Measurements from ENCODE around the gene TTC5.
"Not testable (repeated sequence)": the region's sequence is repeated elsewhere in the genome, so short reads cannot be mapped to it uniquely, and the experiment has no call there.

Gene TTC5, protein sequence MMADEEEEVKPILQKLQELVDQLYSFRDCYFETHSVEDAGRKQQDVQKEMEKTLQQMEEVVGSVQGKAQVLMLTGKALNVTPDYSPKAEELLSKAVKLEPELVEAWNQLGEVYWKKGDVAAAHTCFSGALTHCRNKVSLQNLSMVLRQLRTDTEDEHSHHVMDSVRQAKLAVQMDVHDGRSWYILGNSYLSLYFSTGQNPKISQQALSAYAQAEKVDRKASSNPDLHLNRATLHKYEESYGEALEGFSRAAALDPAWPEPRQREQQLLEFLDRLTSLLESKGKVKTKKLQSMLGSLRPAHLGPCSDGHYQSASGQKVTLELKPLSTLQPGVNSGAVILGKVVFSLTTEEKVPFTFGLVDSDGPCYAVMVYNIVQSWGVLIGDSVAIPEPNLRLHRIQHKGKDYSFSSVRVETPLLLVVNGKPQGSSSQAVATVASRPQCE

GRCh38 chr14:20305265-20306078 lies at the start of gene TTC5:
TTC5 (minus strand) TSS chr14:20305951; CDS start chr14:20305937, 14 bp downstream.
- DNase-seq (peak; percentile 87 to 88), ATAC-seq (peak; percentile 97)
- H3K27ac Mint-ChIP-seq: peak within 1 kb of the TSS; percentile 79 to 92
- peak within 1 kb of the TSS; percentile 82 to 93 for H3K4me3 Mint-ChIP-seq
- no peaks in the 10 kb centered on the region for H3K9me3 Mint-ChIP-seq
- no peaks in the 10 kb centered on the region for H3K27me3 Mint-ChIP-seq
- peaks cover 15% of the 10 kb centered on the region for H3K4me1 Mint-ChIP-seq

DNA sequence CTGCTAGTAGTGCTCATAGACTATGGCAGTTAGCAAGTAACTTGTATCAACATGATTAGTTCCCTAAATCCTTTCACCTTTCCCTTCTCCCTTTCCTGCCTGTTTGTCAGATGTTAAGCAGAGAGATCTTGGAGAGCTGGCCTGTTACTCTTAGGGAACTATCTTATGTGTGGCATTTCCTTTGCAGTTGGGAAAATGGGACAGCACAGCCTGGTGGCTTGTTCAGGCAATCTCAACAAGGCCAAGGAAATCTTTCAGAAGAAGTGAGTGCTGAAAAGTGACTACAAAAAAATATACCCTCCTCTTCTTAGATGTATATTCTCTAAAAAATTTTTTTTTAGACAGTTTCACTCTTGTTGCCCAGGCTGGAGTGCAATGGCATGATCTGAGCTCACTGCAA lies 45.1 kb upstream of the TTC5 start:
- H3K9me3 Mint-ChIP-seq: no peaks in the 10 kb centered on the region
- H3K4me1 Mint-ChIP-seq: peaks cover 4% of the 10 kb centered on the region
- H3K27ac Mint-ChIP-seq: no peak overlapping the region
- H3K27me3 Mint-ChIP-seq: no peaks in the 10 kb centered on the region
- no peak overlapping the region for H3K4me3 Mint-ChIP-seq
- ATAC-seq (no peak), DNase-seq (no peak)

DNA sequence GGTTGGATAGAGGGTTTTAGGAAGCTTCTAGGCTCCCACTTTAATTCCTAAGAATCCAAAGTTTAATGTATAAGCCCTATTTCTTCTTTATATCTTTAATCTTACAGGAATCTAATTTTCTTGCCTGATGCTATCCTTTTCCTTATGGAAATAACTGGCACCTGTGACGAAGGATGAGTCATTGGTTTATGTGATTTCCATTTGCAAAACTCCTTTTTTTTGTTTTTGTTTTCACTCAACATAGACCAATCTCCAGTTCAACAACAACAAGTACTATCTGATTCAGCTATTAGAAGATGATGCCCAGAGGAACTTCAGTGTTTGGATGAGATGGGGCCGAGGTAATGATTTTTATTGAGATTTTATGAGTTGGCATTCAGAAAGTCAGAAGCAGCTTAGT lies 44.5 kb upstream of the TTC5 start:
- DNase-seq (no peak), ATAC-seq (no peak)
- Mint-ChIP-seq H3K4me1 (peaks cover 6% of the 10 kb centered on the region), H3K27ac (no peak overlapping the region), H3K4me3 (no peak overlapping the region), H3K9me3 (no peaks in the 10 kb centered on the region), H3K27me3 (no peaks in the 10 kb centered on the region)

DNA sequence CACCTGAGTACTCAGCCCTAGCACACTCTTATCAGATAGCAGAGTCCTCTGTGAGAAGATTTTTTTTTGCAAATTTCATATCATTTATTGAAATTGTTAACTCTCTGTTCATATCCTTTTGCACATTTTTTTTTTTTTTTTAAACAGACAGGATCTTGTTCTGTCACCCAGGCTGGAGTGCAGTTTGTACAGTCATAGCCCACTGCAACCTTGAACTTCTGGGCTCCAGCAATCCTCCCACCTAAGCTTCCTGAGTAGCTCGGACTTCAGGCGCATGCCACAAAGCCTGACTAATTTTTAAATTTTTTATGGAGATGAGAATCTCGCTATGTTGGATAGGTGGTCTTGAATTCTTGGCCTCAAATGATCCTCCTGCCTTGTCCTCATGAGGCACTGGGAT lies 42.0 kb upstream of the TTC5 start:
- no peak overlapping the region for H3K4me3 Mint-ChIP-seq
- peaks cover 22% of the 10 kb centered on the region for H3K4me1 Mint-ChIP-seq
- no peak overlapping the region for H3K27ac Mint-ChIP-seq
- no peaks in the 10 kb centered on the region for H3K27me3 Mint-ChIP-seq
- no peak for DNase-seq
- ATAC-seq: no peak
- H3K9me3 Mint-ChIP-seq: no peaks in the 10 kb centered on the region

GRCh38 chr14:20346713-20347112 lies 41.0 kb upstream of the TTC5 start:
- Mint-ChIP-seq H3K27me3 (no peaks in the 10 kb centered on the region), H3K4me1 (peaks cover 22% of the 10 kb centered on the region), H3K9me3 (no peaks in the 10 kb centered on the region), H3K4me3 (no peak overlapping the region), H3K27ac (peak overlapping the region in 1 of 2 donors; percentile 86)
- no peak for ATAC-seq
- no peak for DNase-seq

GRCh38 chr14:20345366-20345765 lies 39.6 kb upstream of the TTC5 start:
- H3K4me3 Mint-ChIP-seq: no peak overlapping the region
- H3K4me1 Mint-ChIP-seq: peaks cover 22% of the 10 kb centered on the region
- DNase-seq: no peak
- H3K27ac Mint-ChIP-seq: peak overlapping the region in 1 of 2 donors; percentile 23
- no peak for ATAC-seq
- H3K27me3 Mint-ChIP-seq: no peaks in the 10 kb centered on the region
- H3K9me3 Mint-ChIP-seq: no peaks in the 10 kb centered on the region

GRCh38 chr14:20343862-20344220 lies 38.1 kb upstream of the TTC5 start:
- H3K4me1 Mint-ChIP-seq: peaks cover 22% of the 10 kb centered on the region
- no peak for ATAC-seq
- H3K4me3 Mint-ChIP-seq: peak overlapping the region; percentile 87 to 93
- H3K27ac Mint-ChIP-seq: peak overlapping the region; percentile 91 to 98
- H3K9me3 Mint-ChIP-seq: no peaks in the 10 kb centered on the region
- no peak for DNase-seq
- no peaks in the 10 kb centered on the region for H3K27me3 Mint-ChIP-seq

- no peaks in the 10 kb centered on the region for H3K27me3 Mint-ChIP-seq
- DNase-seq: peak; percentile 97 to 98
- peak within 1 kb of the TSS; percentile 87 to 93 for H3K4me3 Mint-ChIP-seq
- H3K4me1 Mint-ChIP-seq: peaks cover 22% of the 10 kb centered on the region
- ATAC-seq: peak; percentile 97
- H3K27ac Mint-ChIP-seq: peak within 1 kb of the TSS; percentile 97 to 98
- no peaks in the 10 kb centered on the region for H3K9me3 Mint-ChIP-seq
Measured at GRCh38 chr14:20343092-20343861, 37.5 kb upstream of the TTC5 start, which contains the start of gene PARP2. PARP2 (plus strand) TSS chr14:20343635; CDS start chr14:20343642, 7 bp downstream.

GRCh38 chr14:20341646-20342045 lies 35.9 kb upstream of the TTC5 start:
- no peak for DNase-seq
- ATAC-seq: no peak
- Mint-ChIP-seq H3K4me1 (peaks cover 22% of the 10 kb centered on the region), H3K27me3 (no peaks in the 10 kb centered on the region), H3K9me3 (no peaks in the 10 kb centered on the region), H3K27ac (peak overlapping the region in 1 of 2 donors; percentile 86), H3K4me3 (no peak overlapping the region)

DNA sequence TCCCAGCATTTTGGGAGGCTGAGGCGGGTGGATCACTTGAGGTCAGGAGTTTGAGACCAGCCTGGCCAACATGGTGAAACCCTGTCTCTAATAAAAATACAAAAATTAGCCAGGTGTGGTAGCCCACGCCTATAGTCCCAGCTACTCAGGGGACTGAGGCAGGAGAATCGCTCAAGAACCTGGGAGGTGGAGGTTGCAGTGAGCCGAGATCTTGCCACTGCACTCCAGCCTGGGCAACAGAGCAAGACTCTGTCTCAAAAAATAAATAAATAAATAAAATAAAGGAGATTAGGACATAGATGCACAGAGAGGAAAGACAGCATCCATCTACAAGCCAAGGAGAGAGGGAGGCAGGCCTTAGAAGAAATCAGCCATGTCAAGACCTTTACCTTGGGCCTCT lies 35.3 kb upstream of the TTC5 start:
- not testable (repeated sequence) for H3K27me3 Mint-ChIP-seq, H3K27ac Mint-ChIP-seq, H3K4me3 Mint-ChIP-seq, DNase-seq, ATAC-seq, H3K9me3 Mint-ChIP-seq
- peaks cover 22% of the 10 kb centered on the region for H3K4me1 Mint-ChIP-seq

- Mint-ChIP-seq H3K4me1 (peaks cover 33% of the 10 kb centered on the region), H3K9me3 (no peaks in the 10 kb centered on the region), H3K4me3 (no peak overlapping the region), H3K27me3 (no peaks in the 10 kb centered on the region), H3K27ac (peak overlapping the region in 1 of 2 donors; percentile 87)
- DNase-seq (no peak), ATAC-seq (no peak)
Measured at GRCh38 chr14:20334017-20334416, 28.3 kb upstream of the TTC5 start.

DNA sequence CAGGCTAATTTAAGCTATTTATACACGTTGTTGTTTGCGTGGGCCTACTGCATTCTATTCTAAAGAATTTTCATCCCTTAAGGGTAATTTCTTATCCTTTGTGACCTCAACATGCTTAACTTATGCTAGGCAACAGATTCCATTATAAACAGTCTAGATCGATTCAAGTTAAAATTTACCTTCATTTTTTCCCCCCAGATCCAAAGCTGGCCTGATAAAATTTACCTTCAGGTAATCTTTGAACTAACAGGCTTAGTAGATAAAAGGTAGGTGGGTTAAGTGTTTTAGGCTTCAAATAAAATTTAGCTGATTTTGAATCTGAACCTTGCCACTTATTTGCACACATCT lies 27.7 kb upstream of the TTC5 start:
- H3K27ac Mint-ChIP-seq: peak overlapping the region; percentile 87 to 88
- H3K4me3 Mint-ChIP-seq: peak overlapping the region; percentile 83 to 95
- no peak for DNase-seq
- peak; percentile 27 for ATAC-seq
- no peaks in the 10 kb centered on the region for H3K9me3 Mint-ChIP-seq
- H3K4me1 Mint-ChIP-seq: peaks cover 38% of the 10 kb centered on the region
- no peaks in the 10 kb centered on the region for H3K27me3 Mint-ChIP-seq

GRCh38 chr14:20332788-20333493 lies 27.2 kb upstream of the TTC5 start, which contains the start of gene CCNB1IP1:
CCNB1IP1 (minus strand) TSS chr14:20333279; CDS start chr14:20316523, 16,756 bp downstream.
- peak within 1 kb of the TSS; percentile 83 to 95 for H3K4me3 Mint-ChIP-seq
- H3K27ac Mint-ChIP-seq: peak within 1 kb of the TSS; percentile 87 to 88
- DNase-seq: peak; percentile 24 to 34
- no peaks in the 10 kb centered on the region for H3K27me3 Mint-ChIP-seq
- no peaks in the 10 kb centered on the region for H3K9me3 Mint-ChIP-seq
- peak; percentile 98 for ATAC-seq
- peaks cover 41% of the 10 kb centered on the region for H3K4me1 Mint-ChIP-seq

DNA sequence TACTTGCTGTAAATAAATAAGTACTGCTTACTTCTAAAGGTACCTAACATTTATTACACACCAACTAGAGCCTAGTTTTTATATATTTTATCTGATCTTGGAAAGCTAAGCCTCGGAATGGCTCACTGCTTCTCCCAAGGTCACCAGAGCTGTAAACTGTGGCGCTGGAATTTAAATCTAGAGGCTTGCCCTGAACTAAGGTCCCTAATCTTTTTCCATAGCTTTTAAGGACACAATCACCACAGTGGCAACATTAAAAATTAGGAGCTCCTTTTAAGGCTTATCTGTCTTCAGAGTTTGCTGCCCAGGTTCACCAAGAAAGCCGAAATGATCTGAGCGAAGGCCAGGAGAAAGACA lies 26.7 kb upstream of the TTC5 start:
- no peak for ATAC-seq
- H3K9me3 Mint-ChIP-seq: no peaks in the 10 kb centered on the region
- H3K4me1 Mint-ChIP-seq: peaks cover 46% of the 10 kb centered on the region
- H3K27me3 Mint-ChIP-seq: no peaks in the 10 kb centered on the region
- H3K27ac Mint-ChIP-seq: peak overlapping the region; percentile 87 to 88
- peak overlapping the region; percentile 83 to 95 for H3K4me3 Mint-ChIP-seq
- DNase-seq: no peak

All from stimulated activated naive CD8-positive, alpha-beta T cell treated with anti-CD3 and anti-CD28 coated beads, Interleukin-15, amount 100 ng/mL, for 72 hours (primary cell).